CD4-positive, alpha-beta T cell treated with Interleukin-15 for 4 hours (primary cell): ENCODE measurements around the gene CAMTA1.

ENCODE experiments used
- DNase-seq: peaks from one replicate; pipeline ENCODE4 v3.0.0-alpha.2; 2020; ENCODE audit warnings: low spot score

The CAMTA1 gene

DNA sequence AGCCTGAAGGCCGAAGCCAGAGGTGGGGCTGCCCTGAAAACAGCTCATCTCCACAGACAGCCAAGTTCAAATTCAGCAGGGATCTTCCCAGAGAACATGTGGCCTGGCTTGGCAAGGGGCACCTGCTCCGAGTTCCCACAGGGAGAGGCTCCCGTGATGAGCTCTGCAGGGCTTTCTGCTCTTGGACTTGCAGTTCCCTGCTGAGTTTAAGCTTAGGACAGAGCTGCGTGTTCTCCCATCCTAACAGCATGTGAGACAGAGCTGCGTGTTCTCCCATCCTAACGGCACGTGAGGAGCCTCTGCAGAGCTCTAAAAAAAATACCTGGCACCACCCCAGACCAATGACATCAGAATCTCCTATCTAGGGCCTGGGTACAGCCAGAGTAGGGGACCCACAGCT, 872.8 kb downstream of the CAMTA1 start:
- DNase-seq: no peak

DNA sequence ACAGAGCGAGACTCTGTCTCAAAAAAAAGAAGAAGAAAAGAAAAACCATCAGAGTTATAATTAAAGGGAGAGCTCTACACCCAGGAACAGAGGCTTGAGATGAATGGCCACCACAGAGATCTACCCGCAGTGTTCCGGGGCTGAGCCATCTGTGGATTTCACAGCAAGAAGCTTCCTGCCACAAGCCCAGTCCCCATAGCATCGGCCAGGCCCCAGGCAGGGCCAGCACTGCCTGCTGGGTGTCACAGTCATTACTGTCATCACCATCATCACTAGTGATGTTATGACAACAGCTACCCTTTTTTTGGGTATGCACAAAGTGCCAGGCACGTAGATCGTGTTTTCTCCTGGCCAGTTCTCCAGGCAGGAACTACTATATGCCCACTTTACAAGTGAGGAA, 874.3 kb downstream of the CAMTA1 start:
- no peak for DNase-seq

DNA sequence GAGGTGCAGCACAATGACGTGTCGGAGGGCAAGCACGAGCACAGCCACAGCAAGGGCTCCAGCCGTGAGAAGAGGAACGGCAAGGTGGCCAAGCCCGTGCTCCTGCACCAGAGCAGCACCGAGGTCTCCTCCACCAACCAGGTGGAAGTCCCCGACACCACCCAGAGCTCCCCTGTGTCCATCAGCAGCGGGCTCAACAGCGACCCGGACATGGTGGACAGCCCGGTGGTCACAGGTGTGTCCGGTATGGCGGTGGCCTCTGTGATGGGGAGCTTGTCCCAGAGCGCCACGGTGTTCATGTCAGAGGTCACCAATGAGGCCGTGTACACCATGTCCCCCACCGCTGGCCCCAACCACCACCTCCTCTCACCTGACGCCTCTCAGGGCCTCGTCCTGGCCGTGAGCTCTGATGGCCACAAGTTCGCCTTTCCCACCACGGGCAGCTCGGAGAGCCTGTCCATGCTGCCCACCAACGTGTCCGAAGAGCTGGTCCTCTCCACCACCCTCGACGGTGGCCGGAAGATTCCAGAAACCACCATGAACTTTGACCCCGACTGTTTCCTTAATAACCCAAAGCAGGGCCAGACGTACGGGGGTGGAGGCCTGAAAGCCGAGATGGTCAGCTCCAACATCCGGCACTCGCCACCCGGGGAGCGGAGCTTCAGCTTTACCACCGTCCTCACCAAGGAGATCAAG, 878.3 kb downstream of the CAMTA1 start:
- no peak for DNase-seq

DNA sequence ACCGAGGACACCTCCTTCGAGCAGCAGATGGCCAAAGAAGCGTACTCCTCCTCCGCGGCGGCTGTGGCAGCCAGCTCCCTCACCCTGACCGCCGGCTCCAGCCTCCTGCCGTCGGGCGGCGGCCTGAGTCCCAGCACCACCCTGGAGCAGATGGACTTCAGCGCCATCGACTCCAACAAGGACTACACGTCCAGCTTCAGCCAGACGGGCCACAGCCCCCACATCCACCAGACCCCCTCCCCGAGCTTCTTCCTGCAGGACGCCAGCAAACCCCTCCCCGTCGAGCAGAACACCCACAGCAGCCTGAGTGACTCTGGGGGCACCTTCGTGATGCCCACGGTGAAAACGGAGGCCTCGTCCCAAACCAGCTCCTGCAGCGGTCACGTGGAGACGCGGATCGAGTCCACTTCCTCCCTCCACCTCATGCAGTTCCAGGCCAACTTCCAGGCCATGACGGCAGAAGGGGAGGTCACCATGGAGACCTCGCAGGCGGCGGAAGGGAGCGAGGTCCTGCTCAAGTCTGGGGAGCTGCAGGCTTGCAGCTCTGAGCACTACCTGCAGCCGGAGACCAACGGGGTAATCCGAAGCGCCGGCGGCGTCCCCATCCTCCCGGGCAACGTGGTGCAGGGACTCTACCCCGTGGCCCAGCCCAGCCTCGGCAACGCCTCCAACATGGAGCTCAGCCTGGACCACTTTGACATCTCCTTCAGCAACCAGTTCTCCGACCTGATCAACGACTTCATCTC, 879.1 kb downstream of the CAMTA1 start:
- DNase-seq: no peak

DNA sequence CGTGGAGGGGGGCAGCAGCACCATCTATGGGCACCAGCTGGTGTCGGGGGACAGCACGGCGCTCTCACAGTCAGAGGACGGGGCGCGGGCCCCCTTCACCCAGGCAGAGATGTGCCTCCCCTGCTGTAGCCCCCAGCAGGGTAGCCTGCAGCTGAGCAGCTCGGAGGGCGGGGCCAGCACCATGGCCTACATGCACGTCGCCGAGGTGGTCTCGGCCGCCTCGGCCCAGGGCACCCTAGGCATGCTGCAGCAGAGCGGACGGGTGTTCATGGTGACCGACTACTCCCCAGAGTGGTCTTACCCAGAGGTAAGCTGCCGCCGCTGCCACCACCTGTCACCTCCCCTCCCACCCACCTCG, 879.6 kb downstream of the CAMTA1 start:
- no peak for DNase-seq

DNA sequence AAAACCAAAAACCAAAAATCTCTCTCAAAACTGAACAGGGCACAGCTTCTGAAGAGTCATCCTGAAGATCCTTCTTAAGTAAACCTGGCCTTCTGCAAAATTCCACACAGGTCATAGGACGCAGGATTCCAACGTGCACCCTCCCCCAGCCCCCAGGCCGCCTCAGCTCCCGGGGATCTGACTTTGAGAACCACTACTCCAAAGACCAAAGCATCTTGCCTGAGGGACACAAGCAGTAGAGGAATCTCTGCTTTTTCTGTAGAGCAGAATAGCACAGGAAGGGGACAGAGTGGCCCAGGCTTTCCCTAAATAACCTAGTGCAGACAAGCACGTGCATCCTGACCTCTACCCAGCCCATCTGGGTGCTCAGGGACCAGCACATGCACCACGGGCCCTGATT, 881.0 kb downstream of the CAMTA1 start:
- DNase-seq: no peak

DNA sequence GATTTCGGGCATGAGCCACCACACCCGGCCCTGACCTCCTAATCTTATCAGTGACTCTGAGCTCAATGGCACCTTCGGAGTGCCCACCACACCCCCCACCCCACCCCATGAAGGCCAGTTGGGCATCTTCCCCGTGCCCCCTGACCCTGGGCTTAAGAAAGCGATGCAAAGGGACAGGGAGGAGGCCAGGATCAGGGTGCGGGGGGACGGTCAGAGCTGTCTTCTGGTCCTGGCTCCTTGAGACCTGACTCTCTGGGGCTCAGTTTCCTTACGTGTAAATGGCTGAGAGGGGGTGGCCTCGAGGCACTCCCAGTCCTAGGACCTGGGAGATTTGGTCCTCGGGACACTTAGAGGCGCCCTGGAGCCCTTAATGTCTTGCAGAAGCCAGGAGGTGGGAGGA, 881.9 kb downstream of the CAMTA1 start:
- no peak for DNase-seq

DNA sequence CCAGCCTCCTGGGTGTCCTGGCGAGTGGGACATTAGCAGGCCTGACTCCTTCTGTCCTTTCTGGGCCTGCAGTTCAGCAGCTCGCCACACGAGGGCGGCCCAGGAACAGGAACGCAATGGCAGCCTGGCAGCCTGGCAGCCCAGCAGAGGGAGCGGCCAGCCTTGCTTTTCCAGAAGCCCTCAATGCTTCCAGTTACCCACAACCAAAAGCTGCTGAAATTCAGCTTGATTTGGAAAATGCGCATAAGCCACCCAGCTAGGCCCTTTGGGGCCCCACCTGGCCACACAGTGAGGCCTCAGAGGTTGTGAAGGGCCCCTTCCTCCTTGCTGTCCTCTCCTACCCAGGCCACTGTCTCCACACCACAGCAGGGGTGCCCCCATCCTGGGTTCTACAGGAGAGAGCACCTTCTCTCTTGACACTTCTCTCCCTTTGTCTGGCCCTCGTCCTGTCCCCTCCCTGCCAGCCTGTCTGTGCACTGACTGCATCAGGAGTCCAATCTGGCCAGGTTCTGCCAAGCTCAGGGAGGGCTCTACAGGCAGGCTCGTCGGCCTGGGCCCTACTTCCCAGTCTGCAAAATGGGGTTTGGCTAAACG, 882.5 kb downstream of the CAMTA1 start:
- DNase-seq: peak; percentile 85

DNA sequence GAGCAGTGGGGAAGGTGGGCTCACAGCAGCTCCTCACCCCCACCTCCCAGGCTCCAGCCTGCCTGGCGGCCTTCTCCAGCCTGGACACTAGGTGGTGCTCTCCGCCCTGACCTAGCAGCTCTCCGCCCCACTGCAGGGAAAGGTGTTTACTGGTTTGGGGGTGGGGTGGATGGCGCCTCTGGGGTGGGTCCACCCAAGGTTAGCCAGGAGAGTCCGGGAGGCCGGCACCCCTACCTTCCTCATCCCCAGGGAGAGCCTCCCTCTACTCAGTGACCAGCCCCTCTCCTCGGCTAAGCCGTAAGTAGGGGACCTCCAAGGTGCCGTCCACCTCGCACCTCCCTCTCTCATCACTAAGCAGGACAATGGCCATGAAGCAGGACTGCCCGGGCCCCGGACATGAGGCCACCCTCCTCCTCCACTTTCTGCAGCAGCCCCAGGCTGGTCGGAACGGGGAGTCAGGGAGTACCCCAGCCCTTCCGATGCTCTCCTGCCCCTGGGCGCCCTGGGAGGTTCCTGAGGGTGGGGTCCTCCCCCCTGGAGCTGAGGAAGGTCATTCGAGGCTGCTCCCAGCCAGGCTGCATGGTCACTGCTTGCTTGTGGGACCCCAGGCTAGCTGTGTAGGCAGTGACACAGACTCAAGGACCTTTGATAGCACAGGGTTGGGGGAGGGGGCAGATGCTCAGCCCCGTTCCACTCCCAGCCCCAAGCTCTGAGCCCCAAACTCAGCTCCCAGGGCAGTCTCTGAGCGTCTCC, 884.5 kb downstream of the CAMTA1 start:
- DNase-seq: peak; percentile 49

DNA sequence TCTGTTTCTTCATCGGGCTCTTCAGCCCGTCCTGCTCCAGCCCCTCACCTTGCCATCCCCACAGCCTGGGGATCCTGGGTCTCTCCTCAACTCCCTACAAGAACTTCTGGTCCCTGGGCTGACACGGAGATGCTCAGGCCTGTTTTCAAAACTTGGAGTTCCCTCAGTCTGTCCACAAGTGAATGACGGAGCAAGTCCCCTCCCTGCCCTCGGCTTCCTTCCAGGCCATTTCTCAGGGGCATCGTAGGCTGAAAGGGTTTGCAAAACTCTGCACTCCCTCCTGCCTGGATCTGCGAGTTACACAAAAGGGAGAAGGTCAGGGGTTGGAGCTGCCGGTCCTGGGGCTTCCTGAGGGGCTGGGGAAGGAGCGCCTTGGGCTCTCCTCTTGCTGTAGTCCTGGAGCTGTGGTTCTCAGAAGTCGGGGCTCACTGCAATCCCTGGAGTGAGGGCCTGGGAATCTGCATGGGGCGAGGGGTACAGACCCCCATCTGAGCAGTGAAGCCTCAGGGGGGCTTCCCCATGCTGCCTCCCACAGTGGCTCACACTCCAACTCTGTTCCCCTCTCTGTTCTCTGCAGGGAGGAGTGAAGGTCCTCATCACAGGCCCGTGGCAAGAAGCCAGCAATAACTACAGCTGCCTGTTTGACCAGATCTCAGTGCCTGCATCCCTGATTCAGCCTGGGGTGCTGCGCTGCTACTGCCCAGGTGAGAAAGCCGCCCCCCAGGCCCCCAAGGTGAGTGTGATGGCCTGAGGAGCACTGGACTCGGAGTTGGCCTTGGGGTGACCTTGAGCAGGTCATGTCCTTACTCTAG, 885.3 kb downstream of the CAMTA1 start:
- no peak for DNase-seq

DNA sequence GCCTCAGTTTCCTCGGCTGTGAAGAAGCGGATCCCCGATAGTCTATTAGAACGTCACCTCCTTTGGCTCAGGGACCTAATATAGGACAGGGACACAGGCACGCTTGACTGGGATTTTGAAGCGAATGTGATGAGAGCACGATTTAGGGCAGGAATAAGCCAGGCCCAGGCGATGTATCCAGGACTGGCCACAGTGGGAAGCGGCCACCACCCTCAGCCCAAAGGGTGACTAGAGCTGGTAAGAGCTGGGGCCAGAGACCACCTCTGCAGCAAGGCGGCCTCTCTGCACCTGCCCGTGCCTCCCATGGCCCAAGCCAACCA, 885.9 kb downstream of the CAMTA1 start:
- no peak for DNase-seq

DNA sequence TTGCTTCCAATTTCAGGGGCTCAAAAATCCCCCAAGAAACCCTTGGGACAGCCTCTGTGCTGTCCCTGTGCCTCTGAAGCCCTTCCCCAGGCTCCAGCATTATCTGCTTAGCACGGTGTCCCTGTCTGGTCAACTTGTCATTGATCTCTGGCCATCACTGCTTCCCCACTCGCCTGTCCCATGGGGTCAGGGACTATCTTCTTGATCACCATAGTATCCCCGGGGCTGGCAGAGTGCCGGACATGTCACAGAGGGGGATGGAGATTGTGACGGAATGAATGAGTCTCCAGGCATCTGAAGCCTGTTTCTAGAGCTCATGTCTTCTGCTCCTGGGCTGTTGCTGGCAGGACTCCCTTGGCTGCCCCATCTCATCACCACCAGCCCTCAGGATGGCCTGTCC, 886.4 kb downstream of the CAMTA1 start:
- DNase-seq: no peak

DNA sequence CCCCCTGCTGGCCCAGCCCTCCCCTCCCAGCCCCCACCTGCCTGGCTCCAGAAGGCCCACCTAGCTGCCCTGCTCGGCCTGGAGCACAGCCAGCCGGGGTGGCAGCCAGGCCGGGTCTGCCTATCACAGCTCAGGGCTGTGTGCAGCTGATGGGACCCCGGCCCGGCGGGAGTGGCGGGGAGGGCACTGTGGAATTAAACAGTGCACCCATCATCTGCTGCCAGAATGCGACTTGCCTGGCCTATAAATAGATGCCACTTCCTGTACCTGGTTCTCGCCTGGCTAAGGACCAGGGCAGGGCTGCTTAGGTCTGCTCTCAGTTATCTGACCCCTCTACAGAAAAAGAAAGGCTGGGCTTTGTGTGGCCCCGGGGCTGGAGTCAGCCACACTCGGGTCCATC, 887.6 kb downstream of the CAMTA1 start:
- DNase-seq: no peak

DNA sequence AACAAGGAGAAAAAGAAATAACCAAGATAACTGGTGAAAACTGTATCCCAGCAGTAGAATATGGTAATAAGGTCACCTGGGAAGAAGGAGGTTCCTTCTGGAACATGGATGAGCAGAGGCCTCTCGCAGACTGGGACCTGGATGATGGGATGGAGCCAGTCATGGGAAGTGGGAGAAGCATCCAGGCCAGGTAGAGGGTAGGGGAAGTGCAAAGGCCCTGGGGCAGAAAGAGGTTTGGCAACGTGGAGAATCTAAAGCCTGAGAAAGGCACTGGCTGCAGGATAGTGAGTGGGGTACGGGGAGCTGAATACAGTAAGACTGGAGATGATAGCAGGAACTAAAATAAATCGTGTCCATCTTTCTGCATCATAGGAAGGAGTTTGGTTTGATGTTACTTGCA, 889.7 kb downstream of the CAMTA1 start:
- DNase-seq: no peak

DNA sequence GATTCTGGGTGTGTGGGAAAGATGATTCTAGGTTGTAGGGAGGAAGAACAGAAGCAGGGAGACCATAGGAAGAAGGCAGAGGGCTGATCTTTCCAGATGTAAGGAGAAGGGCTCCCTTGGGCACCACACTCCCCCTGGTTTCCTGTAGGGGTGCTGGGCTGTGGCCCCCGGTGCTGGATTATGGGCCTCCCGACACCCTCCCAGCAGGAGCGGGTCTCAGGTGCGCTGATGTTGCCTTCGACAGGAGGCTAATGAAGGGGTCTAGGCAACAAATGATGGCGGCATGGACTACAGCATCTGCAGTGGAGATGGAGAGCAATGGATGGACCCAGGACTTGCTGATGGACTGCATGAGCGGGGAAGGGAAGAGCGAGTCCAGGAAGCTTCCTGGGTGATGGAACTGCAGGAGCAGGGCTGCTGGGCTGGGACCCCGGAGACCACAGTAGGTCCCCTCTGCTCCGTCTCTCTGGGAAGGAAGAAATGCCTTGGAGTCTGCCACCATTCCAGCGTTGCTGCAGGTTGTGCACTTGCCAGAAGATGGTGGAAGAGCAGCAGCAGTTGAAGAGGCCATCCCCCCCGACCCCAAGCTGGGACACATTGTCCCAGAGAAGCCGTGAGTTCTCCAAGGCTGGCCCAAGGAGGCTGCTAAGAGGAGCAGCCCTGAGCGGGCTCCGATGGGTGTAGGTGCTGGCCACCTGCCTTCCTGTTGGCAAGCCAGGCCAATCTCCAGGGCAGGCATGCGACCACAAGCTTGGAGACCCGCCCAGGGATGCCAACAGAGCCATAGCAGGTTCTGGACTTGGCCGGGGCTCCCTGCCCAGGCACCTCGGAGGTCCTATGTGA, 890.4 kb downstream of the CAMTA1 start:
- DNase-seq: no peak

DNA sequence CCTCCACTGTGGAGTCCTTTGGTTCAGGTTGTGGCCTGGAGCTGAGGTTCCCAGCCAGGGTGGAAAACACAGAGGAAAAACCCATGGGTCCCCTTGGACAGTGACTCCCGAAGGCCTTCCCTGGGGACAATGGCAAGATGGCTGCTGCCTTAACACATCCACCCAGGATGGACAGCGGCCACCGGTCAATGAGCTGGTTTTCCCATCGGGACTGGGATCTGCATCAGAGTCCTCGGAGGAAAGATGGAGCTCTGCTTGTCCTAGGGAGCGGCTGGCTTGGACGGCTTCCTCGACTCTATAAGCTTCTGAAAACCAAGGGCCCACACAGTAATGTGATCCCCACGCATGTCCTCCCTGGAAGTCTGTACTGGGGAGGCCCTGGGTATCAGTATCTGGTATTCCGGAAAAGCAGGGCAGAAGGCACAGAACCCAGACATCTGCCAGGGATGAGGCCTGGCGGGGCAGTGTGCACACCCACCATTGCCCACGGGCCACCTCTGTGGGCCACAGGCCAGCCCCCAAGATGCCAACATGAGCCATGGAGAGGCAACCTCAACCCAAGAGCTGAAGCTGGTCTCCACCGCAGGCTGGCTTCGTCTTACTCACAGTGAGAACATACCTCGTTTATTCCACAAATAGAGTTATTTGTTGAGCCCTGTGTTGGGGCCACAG, 891.2 kb downstream of the CAMTA1 start:
- no peak for DNase-seq

DNA sequence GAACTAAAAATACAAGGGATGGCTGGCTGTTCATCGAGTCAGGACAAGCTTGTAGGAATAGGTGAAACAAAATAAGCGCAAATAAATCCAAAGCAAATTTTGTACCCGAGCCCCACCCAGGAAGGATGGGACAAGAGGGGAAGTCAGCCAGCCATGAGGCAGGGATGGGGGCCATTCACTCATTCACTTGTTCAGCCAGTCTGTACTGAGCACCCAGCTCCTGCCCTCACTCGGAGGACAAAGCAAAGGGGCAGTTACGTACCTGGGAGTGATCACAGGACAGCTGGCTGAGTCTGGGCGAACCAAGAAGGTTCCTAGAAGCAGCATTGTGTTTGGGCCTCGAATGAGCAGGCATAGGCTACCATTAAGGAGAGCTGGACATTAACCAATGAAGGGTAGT, 891.9 kb downstream of the CAMTA1 start:
- no peak for DNase-seq

DNA sequence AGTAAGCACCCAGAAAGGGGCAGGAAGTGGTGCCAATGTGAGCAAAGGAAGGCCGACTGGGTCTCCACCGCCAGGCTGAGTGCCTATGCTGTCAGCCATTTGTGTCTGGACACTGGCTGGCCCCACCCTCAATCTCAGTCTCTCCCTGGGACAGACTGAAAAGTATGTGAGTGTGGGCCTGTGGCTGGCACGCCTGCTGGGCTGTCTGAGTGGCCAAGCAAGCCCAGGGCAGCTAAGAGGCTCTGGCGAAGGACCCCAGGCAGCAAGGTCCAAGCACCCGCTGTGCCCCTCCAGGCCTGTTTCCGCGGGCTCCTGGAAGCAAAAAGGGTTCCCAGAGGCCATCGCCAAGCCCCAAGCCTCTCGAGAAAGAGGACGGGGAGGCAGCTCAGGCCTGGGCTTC, 892.6 kb downstream of the CAMTA1 start:
- DNase-seq: no peak

DNA sequence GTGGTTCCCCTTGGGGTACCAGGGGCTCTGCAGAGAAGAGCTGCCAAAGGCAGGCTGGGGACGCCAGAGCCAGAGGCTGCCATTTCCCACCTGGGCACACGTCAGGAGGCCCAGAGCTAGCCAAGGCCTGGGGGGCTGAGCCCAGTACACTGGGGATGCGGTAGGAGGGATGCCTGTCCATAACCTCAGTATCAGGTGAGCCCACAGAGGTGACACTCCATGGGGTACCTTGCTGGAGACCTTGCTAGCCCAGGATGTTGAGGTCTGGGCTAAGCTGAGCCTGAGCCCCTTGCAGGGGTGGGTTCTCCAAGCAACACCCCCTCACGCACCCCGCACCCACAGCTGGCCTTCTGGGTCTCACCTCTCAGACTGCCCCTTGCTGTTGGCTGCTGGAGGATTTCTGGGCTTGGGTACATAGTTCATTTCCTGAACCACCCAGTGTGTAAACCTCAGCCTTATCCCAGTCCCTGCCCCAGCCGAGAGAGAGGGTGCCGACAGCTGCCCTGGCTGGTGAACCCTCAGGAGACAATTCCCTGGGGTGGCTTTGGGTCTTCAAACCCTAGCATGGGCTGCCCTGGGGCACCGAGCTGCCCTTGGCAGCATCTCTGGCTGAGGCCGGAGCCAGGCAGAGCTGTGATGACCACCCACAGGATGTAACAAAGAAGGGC, 893.4 kb downstream of the CAMTA1 start:
- no peak for DNase-seq
